ENCODE results near the gene MEI1.

Gene MEI1

GRCh38 chr22:41822317-41823057 is 123.2 kb downstream of the MEI1 start:
- Histone ChIP-seq H3K4me3 (replicated peaks; ENCODE audit: insufficient read depth, low read length) (no peak overlapping the region), H3K27me3 (ENCODE audit: insufficient read depth, poor library complexity, severe bottlenecking) (no peaks in the 10 kb centered on the region), H3K27ac (replicated peaks) (no peak overlapping the region)
- DNase-seq (ENCODE audit: low read depth in 1 of 2, low spot score in 1 of 2): no peak
- TF ChIP-seq GABPA (IDR thresholded peaks at IDR 0.05; ENCODE audit: low read depth) (no peak), SPI1 (IDR thresholded peaks at IDR 0.05; ENCODE audit: borderline replicate concordance, low read depth) (no peak), CTCF (IDR thresholded peaks at IDR 0.05; ENCODE audit: insufficient read depth, low read length) (peak; percentile 41)

DNA sequence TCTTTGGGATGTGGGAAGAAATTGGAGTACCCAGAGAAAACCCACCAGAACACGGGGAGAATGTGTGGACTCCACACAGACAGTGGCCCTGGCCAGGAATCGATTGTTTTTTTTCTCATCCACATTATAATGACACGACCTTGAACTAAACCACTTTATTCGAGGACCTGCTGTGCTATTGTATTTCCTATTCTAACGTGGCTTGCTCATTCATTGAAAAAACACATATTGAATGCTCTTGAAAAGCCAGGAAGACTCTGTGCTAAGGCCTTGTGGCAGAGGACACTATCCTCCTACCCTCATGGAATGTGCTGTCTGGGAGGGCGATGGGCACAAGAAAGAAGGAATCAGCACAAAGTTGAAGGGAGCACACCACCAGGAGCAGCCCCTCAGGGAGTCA is 124.5 kb downstream of the MEI1 start:
- TF ChIP-seq REST (IDR thresholded peaks at IDR 0.05; ENCODE audit: insufficient replicate concordance, low read depth) (no peak), CTCF (IDR thresholded peaks at IDR 0.05; ENCODE audit: insufficient read depth, low read length) (no peak), SPI1 (IDR thresholded peaks at IDR 0.05; ENCODE audit: borderline replicate concordance, low read depth) (no peak), POLR2AphosphoS5 (IDR thresholded peaks at IDR 0.05; ENCODE audit: low read depth) (no peak), GABPA (IDR thresholded peaks at IDR 0.05; ENCODE audit: low read depth) (no peak)
- Histone ChIP-seq H3K27ac (replicated peaks) (no peak overlapping the region), H3K27me3 (ENCODE audit: insufficient read depth, poor library complexity, severe bottlenecking) (no peaks in the 10 kb centered on the region), H3K4me3 (replicated peaks; ENCODE audit: insufficient read depth, low read length) (no peak overlapping the region)
- DNase-seq (ENCODE audit: low read depth in 1 of 2, low spot score in 1 of 2): no peak

GRCh38 chr22:41825376-41825775 is 126.1 kb downstream of the MEI1 start:
- Histone ChIP-seq H3K4me3 (replicated peaks; ENCODE audit: insufficient read depth, low read length) (no peak overlapping the region), H3K27me3 (ENCODE audit: insufficient read depth, poor library complexity, severe bottlenecking) (no peaks in the 10 kb centered on the region), H3K27ac (replicated peaks) (no peak overlapping the region)
- no peak for TF ChIP-seq POLR2AphosphoS5 (IDR thresholded peaks at IDR 0.05; ENCODE audit: low read depth)
- TF ChIP-seq GABPA (IDR thresholded peaks at IDR 0.05; ENCODE audit: low read depth): no peak
- TF ChIP-seq CTCF (IDR thresholded peaks at IDR 0.05; ENCODE audit: insufficient read depth, low read length): no peak
- no peak for TF ChIP-seq REST (IDR thresholded peaks at IDR 0.05; ENCODE audit: insufficient replicate concordance, low read depth)
- TF ChIP-seq SPI1 (IDR thresholded peaks at IDR 0.05; ENCODE audit: borderline replicate concordance, low read depth): no peak
- no peak for DNase-seq (ENCODE audit: low read depth in 1 of 2, low spot score in 1 of 2)

DNA sequence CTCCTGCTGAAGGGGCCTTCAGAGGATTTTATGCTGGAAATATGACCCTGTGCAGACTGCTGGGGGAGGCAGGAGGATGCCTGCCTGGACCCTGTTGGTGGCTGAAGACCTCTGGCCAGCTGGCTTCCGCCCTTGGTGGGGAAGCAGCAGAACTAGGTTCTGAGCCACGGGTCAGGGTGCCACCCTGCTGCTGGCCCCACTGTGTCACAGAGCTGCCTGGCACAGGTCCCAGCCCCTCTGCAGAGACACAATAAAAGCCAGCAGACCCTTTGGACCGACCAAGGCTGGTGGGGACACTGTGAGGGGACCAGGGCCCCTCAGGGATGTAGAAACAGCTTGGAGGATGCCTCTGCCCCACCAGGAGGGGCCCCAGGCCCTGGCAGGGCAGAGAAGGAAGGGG is 126.7 kb downstream of the MEI1 start:
- no peak for TF ChIP-seq POLR2AphosphoS5 (IDR thresholded peaks at IDR 0.05; ENCODE audit: low read depth)
- no peak for TF ChIP-seq GABPA (IDR thresholded peaks at IDR 0.05; ENCODE audit: low read depth)
- TF ChIP-seq REST (IDR thresholded peaks at IDR 0.05; ENCODE audit: insufficient replicate concordance, low read depth): no peak
- no peak for TF ChIP-seq CTCF (IDR thresholded peaks at IDR 0.05; ENCODE audit: insufficient read depth, low read length)
- TF ChIP-seq SPI1 (IDR thresholded peaks at IDR 0.05; ENCODE audit: borderline replicate concordance, low read depth): no peak
- Histone ChIP-seq H3K4me3 (replicated peaks; ENCODE audit: insufficient read depth, low read length) (no peak overlapping the region), H3K27ac (replicated peaks) (no peak overlapping the region), H3K27me3 (ENCODE audit: insufficient read depth, poor library complexity, severe bottlenecking) (no peaks in the 10 kb centered on the region)
- no peak for DNase-seq (ENCODE audit: low read depth in 1 of 2, low spot score in 1 of 2)

Data from HL-60 (cell line).